ENCODE measurements around the gene GNAT3.

DNA sequence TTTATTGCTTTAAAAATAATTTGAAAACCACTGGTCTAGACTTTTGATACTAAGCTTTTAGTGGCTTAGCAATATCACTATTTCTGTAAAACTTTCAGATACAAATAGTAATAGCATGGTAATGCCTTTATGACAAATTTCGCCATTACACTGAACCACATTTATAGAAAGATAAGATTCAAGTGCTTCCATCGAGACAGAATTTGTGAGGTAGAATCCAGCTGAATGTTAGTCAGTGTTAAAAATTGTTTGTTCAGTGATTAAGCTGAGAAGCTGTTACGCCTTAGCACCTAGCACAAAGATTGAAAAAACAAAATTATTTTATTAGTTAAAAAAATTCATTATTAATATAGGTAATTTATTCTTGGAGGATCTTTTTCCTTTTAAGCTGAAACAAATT, 36.5 kb downstream of the GNAT3 start:
- TF ChIP-seq, protein P1, sequence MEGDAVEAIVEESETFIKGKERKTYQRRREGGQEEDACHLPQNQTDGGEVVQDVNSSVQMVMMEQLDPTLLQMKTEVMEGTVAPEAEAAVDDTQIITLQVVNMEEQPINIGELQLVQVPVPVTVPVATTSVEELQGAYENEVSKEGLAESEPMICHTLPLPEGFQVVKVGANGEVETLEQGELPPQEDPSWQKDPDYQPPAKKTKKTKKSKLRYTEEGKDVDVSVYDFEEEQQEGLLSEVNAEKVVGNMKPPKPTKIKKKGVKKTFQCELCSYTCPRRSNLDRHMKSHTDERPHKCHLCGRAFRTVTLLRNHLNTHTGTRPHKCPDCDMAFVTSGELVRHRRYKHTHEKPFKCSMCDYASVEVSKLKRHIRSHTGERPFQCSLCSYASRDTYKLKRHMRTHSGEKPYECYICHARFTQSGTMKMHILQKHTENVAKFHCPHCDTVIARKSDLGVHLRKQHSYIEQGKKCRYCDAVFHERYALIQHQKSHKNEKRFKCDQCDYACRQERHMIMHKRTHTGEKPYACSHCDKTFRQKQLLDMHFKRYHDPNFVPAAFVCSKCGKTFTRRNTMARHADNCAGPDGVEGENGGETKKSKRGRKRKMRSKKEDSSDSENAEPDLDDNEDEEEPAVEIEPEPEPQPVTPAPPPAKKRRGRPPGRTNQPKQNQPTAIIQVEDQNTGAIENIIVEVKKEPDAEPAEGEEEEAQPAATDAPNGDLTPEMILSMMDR (IDR thresholded peaks at IDR 0.05; ENCODE audit: borderline replicate concordance, extremely low read depth, low read length, poor library complexity, severe bottlenecking): no peak
- TF ChIP-seq EZH2 (IDR thresholded peaks at IDR 0.05; ENCODE audit: borderline replicate concordance, low read depth, low read length, severe bottlenecking): no peak

Data from DND-41 (cell line).